GM21381 (cell line): ENCODE results near the gene CDC5L.

Source experiments
- ATAC-seq: cut with Tn5 transposase; IDR thresholded peaks from one replicate; pipeline ENCODE4 v1.9.1; 2021; ENCODE audit warnings: mild to moderate bottlenecking, moderate library complexity; ENCODE audit not compliant: unreplicated experiment

CDC5L gene

GRCh38 chr6:44373051-44373450 lies 14.5 kb upstream of the CDC5L start:
- no peak for ATAC-seq

GRCh38 chr6:44373787-44374186 lies 13.7 kb upstream of the CDC5L start:
- ATAC-seq = no peak

GRCh38 chr6:44375071-44375470 lies 12.4 kb upstream of the CDC5L start:
- ATAC-seq = no peak

GRCh38 chr6:44377484-44377883 lies 10.0 kb upstream of the CDC5L start:
- ATAC-seq = no peak

GRCh38 chr6:44377971-44378370 lies 9.5 kb upstream of the CDC5L start:
- no peak for ATAC-seq

- ATAC-seq = no peak
These were observed 5.8 kb upstream of the CDC5L start for GRCh38 chr6:44381739-44382138.

- no peak for ATAC-seq
These were observed 1.1 kb upstream of the CDC5L start for GRCh38 chr6:44386364-44386928.

- no peak for ATAC-seq
These were observed 569 bp upstream of the CDC5L start for GRCh38 chr6:44386929-44387345.

- ATAC-seq = no peak
These were observed 605 bp downstream of the CDC5L start for GRCh38 chr6:44388135-44388487.

GRCh38 chr6:44388887-44389286 lies 1.4 kb downstream of the CDC5L start:
- ATAC-seq = no peak

- ATAC-seq = no peak
These were observed 2.7 kb downstream of the CDC5L start for GRCh38 chr6:44390158-44390683.

GRCh38 chr6:44395501-44395900 lies 8.0 kb downstream of the CDC5L start:
- no peak for ATAC-seq

GRCh38 chr6:44396968-44397367 lies 9.5 kb downstream of the CDC5L start:
- ATAC-seq = no peak

- no peak for ATAC-seq
These were observed 10.1 kb downstream of the CDC5L start for GRCh38 chr6:44397424-44398164.

- no peak for ATAC-seq
These were observed 12.5 kb downstream of the CDC5L start for GRCh38 chr6:44399991-44400390.

GRCh38 chr6:44400572-44400971 lies 13.1 kb downstream of the CDC5L start:
- no peak for ATAC-seq

GRCh38 chr6:44401138-44401537 lies 13.6 kb downstream of the CDC5L start:
- no peak for ATAC-seq

GRCh38 chr6:44404022-44404714 lies 16.7 kb downstream of the CDC5L start:
- ATAC-seq = no peak

GRCh38 chr6:44404715-44405099 lies 17.2 kb downstream of the CDC5L start:
- ATAC-seq = no peak

- ATAC-seq = no peak
These were observed 20.6 kb downstream of the CDC5L start for GRCh38 chr6:44407951-44408670.

- ATAC-seq = no peak
These were observed 21.8 kb downstream of the CDC5L start for GRCh38 chr6:44409207-44409794.
